HG02840 (cell line): Measurements from ENCODE around the gene PCBP3.

Experiments
- ATAC-seq: cut with Tn5 transposase; IDR thresholded peaks from one replicate; pipeline ENCODE4 v1.9.1; 2021; ENCODE audit warnings: mild to moderate bottlenecking, moderate library complexity, moderate number of reproducible peaks; ENCODE audit not compliant: unreplicated experiment, low FRiP score

The PCBP3 gene

GRCh38 chr21:45867041-45867666 lies 223.6 kb downstream of the PCBP3 start:
- ATAC-seq: no peak

DNA sequence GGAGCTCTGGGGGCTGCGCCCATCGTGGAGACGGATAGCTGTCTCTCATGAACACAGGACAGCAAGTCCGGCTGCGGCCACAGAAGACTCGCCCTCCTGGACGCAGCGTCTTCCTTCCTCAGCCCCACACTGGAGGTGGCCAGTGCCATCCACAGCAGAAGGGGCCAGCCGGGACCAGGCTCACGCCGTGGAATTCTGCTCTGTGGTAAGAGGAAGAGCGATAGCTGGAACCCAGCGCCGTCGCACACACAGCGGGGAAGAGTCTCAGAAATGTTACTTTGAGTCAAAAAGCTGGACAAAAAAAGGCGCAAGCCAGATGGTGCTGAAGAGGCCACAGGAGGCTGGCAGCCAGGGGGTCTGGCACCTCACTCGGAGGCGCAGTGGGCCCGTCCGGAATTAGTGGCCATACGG lies 224.2 kb downstream of the PCBP3 start:
- ATAC-seq: no peak

GRCh38 chr21:45868086-45868485 lies 224.6 kb downstream of the PCBP3 start:
- ATAC-seq: no peak

GRCh38 chr21:45868488-45868887 lies 225.0 kb downstream of the PCBP3 start:
- ATAC-seq: no peak

- no peak for ATAC-seq
These were observed 225.8 kb downstream of the PCBP3 start for GRCh38 chr21:45869121-45870007.

DNA sequence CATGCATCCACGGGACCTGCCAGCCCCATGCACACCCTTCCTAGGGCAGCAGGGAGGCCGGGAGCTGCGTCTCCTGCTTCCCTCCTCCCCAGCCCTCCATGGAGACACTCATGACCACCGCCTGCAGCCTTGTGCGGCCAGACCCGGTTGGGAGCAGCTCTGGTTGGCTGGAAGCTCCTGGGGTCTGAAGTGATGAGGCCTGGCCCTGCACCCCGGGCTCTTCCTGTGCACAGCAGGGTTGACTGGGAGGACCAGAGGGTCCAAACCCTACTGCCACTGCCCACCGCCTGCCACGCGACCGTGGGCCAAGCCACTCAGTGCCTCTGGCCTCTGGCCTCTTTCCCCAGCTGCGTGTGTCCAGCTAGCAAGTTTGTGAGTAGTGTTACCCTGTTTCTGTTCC lies 226.9 kb downstream of the PCBP3 start:
- no peak for ATAC-seq

- no peak for ATAC-seq
These were observed 227.5 kb downstream of the PCBP3 start for GRCh38 chr21:45870851-45871615.

GRCh38 chr21:45871616-45872236 lies 228.2 kb downstream of the PCBP3 start:
- ATAC-seq: no peak

GRCh38 chr21:45872471-45872870 lies 228.9 kb downstream of the PCBP3 start:
- no peak for ATAC-seq

DNA sequence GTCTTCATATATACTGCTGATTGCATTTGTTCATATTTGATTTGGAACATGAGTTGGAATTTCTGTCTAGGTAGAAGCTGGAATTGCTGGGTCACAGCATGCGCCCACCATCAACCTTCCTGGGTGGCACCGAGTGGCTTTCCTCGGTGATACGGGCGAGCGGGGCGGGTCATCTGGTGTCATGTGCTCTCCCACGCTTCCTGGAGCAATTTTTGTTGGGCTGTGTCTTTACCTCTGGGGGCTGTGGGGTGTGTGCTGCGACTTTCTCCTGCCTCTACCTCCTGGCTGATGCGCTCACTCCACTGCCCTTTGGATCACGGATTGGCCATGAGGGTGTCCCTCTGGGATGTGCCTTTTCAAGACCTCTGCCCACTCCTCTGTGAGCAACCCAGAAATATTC lies 229.4 kb downstream of the PCBP3 start:
- no peak for ATAC-seq

- no peak for ATAC-seq
These were observed 229.9 kb downstream of the PCBP3 start for GRCh38 chr21:45873418-45873817.

GRCh38 chr21:45873866-45874265 lies 230.3 kb downstream of the PCBP3 start:
- no peak for ATAC-seq

DNA sequence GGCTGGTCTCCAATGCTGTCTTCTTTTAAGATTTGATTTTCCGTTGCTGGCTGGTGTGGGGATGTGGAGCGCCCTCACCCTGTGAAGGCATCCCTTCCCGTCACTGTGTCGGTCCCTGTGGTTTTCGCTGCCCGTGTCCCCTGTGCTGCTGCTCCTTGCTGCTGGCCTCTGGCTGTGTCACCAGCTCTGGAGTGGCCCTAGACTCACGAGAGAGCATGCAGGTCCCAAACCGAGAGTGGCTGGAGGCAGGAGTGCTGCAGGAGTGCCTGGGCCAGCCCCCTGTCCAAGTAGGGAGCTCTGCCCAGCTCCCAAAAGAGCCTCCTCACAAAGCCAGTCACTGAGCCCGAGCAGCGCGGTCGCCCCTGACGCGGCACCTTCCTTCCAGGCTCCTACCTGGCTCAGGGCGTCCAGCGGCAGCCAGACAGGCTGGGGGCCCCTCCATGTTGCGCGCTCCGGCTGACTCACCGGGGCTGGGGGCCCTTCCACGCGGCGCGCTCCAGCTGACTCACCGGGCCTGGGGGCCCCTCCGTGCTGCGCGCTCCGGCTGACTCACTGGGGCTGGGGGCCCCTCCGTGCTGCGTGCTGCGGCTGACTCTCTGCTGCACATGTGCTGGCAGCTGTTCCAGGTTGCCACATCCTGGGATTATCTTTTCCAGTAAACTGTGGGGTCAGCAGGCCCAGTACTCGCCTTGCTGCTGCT lies 231.3 kb downstream of the PCBP3 start:
- ATAC-seq: no peak

DNA sequence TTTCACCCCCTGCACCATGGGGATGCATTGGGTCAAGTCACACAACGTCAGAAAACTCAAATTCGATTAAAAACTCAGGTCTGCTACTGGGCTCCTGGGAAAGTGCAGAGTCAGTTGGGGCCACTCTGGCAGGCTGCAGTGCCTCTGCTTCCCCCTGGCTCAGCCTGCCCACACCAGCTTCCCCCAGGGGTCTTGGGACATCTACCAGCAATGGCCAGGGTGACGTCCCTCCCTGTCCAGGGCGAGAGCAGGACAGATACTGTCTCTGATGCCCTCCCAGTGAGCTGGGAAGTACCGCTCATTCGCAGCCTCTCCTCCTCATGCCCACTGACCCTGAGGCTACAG lies 231.9 kb downstream of the PCBP3 start:
- no peak for ATAC-seq

DNA sequence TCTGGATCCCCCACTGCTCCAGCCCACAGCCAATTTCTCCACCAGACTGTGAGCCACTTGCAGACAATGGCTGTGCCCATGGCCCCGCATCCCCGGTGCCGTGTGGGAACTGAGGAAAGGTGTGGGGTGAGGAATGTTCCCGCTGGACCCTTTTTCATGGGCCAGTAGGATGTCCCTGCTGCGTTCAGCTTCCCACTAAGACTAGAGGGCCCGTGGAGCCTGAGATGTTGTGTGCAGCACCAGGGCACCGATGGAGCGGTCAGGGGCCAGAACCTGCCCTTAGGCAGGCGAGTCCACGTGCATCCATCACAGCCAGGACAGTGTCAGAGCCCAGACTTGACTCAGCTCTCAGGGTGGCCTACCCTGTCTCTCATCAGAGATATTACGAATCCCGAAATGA lies 232.4 kb downstream of the PCBP3 start:
- ATAC-seq: no peak

- ATAC-seq: no peak
These were observed 233.1 kb downstream of the PCBP3 start for GRCh38 chr21:45876381-45877170.

- no peak for ATAC-seq
These were observed 233.6 kb downstream of the PCBP3 start for GRCh38 chr21:45877171-45877438.

- ATAC-seq: no peak
These were observed 234.4 kb downstream of the PCBP3 start for GRCh38 chr21:45877821-45878469.
